ENCODE data around the gene RPP14. TPM values are rescaled to one million over a fixed set of nuclear protein-coding genes. Genes with fewer than 3 reads are reported as not detected.
A peak's percentile ranks its signal among the peaks of the same experiment; 100 is the strongest.

The RPP14 gene
- total RNA-seq, 1 donor from 2014 or later = 17.7 TPM

DNA sequence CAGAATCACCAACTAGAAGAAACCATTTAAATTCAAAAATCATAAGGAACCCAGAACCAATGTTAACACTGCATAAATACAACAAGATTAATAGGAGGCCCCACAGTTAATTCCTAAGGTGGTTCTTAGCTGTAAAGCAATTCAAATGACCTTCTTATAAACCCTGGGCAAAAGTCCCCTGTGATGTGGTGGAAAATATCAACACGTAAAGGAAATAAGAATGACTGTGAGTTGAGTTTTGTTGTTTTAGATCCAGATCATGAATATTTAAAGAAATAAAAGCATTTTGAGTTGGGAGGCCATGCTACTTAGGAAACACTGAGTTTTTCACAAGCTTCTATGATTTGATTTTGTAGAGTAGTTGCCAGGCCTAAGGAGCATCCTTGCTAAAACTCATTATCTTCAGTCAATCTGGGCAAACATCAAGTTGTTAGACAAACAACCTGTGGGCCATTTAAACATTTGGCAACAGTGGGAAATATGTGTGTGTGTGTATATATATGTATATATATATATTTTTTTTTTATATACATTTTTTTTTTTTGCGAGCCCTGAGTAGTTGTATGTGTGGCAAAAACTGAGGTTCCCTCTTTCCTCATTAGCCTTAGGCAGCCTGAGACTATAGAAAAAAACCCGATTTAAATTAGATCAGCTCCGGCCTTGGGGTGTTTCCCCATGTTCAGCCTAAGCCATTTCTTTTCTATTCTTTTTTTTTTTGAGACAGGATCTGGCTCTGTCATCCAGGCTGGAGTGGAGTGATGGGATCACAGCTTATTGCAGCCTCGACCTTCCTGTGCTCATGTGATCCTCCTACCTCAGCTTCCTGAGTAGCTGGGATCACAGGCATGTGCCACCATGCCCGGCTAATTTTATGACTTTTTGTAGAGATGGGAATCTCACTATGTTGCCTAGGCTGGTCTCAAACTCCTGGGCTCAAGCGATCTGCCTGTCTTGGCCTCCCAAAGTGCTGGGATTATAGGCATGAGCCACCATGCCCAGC, 18.6 kb downstream of the RPP14 start:
- Mint-ChIP-seq H3K4me1 (peaks cover 38% of the 10 kb centered on the region), H3K4me3 (peak overlapping the region; percentile 48)
- intact Hi-C loops (cut with micrococcal nuclease) = loop anchor here (1.0 to 5.0 kb wide), 4 partner anchors 8 to 308 kb away; partner anchors contain the start of genes KCTD6 and PXK

DNA sequence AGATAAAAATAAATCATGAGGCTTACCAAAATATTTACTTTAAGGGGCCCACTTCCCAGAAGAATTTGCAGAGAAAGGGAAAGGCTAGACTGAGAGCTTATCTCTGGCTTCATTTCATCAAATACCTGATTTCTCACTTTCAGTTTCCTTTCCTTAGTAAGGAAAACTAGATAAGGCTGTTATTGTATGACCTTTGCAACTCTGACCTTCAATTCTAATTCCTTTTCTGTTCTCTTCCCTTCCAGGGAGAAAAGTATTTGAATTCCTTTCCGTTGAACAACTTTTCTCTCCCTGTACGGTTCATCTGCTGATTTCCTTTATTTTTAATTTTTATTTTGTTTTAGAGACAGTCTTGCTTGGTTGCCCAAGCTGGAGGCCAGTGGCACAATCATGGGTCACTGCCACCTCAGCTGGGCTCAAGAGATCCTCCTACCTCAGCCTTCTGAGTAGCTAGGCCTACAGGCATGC, 19.5 kb downstream of the RPP14 start:
- intact Hi-C loops (cut with micrococcal nuclease) = loop anchor here (2.0 kb wide), 1 partner anchor 167 kb away; the partner anchor contains the start of gene KCTD6
- ChIA-PET POLR2A (interaction anchor here (0.5 to 3.3 kb wide), 7 partner anchors 8 to 77 kb away, joined by 3 to 16 read pairs (median 8); no protein-coding TSS in a partner anchor), CTCF (interaction anchor here (0.7 to 2.1 kb wide), 3 partner anchors 20 to 304 kb away, joined by 3 to 7 read pairs (median 3); partner anchors contain the start of genes HTD2, KCTD6 and RPP14)
- no peak for DNase-seq
- H3K36me3 Mint-ChIP-seq (ENCODE audit: low read depth) = peaks cover 1% of the 10 kb centered on the region
- peaks cover 38% of the 10 kb centered on the region for H3K4me1 Mint-ChIP-seq
- peak overlapping the region; percentile 73 for H3K27ac Mint-ChIP-seq
- no peaks in the 10 kb centered on the region for H3K9me3 Mint-ChIP-seq
- TF ChIP-seq, protein P1, sequence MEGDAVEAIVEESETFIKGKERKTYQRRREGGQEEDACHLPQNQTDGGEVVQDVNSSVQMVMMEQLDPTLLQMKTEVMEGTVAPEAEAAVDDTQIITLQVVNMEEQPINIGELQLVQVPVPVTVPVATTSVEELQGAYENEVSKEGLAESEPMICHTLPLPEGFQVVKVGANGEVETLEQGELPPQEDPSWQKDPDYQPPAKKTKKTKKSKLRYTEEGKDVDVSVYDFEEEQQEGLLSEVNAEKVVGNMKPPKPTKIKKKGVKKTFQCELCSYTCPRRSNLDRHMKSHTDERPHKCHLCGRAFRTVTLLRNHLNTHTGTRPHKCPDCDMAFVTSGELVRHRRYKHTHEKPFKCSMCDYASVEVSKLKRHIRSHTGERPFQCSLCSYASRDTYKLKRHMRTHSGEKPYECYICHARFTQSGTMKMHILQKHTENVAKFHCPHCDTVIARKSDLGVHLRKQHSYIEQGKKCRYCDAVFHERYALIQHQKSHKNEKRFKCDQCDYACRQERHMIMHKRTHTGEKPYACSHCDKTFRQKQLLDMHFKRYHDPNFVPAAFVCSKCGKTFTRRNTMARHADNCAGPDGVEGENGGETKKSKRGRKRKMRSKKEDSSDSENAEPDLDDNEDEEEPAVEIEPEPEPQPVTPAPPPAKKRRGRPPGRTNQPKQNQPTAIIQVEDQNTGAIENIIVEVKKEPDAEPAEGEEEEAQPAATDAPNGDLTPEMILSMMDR (IDR thresholded peaks at IDR 0.05) = no peak
- no peak for ATAC-seq (ENCODE audit: low read depth)
- no peaks in the 10 kb centered on the region for H3K27me3 Mint-ChIP-seq
- H3K4me3 Mint-ChIP-seq = no peak overlapping the region

More for the DNA sequence above, 18.6 kb downstream of the RPP14 start:
- POLR2A ChIA-PET = interaction anchor here (0.5 to 3.3 kb wide), 11 partner anchors 9 to 167 kb away, joined by 3 to 16 read pairs (median 4); no protein-coding TSS in a partner anchor
- Mint-ChIP-seq H3K27me3 (no peaks in the 10 kb centered on the region), H3K9me3 (no peaks in the 10 kb centered on the region), H3K27ac (peak overlapping the region; percentile 73), H3K36me3 (ENCODE audit: low read depth) (peaks cover 5% of the 10 kb centered on the region)
- DNase-seq = no peak
- TF ChIP-seq, protein P1 (IDR thresholded peaks at IDR 0.05) = no peak
- CTCF ChIA-PET = interaction anchor here (0.7 to 2.1 kb wide), 6 partner anchors 19 to 305 kb away, joined by 3 to 7 read pairs (median 3); partner anchors contain the start of genes HTD2 and RPP14
- peak; percentile 47 for ATAC-seq (ENCODE audit: low read depth)

DNA sequence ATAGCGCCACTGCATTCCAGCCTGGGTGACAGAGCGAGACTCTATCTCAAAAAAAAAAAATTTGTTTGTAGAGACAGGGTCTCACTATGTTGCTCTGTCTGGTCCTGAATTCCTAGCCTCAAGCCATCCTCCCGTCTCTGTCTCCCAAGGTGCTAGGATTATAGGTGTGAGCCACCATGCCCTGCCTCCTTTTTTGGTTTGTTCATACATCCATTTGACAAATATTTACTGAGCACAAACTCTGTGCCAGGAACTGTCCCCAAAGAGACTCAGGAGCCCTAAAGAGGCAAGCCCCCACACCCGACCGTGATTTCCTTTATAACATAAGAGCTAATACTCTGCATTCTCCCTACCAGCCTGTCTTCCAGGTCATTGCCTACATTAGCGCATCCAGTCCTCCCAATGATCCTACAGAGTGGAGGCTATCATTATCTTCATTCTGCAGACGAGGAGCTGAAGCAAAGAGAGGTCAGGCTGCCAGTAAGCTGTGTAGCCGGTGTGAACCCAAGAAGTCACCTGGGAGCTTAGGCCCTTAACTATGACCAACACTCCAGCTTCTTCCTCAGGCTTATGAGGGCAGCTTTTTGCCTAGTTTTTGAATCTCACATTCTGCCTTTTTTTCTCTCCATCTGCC, 20.3 kb downstream of the RPP14 start:
- Mint-ChIP-seq H3K9me3 (no peaks in the 10 kb centered on the region), H3K27ac (no peak overlapping the region), H3K4me3 (no peak overlapping the region), H3K36me3 (ENCODE audit: low read depth) (no peaks in the 10 kb centered on the region), H3K27me3 (no peaks in the 10 kb centered on the region), H3K4me1 (peaks cover 33% of the 10 kb centered on the region)
- ATAC-seq (ENCODE audit: low read depth) (no peak), DNase-seq (no peak)
- POLR2A ChIA-PET = interaction anchor here (0.6 to 3.3 kb wide), 3 partner anchors 9 to 30 kb away, joined by 3 to 16 read pairs (median 7); no protein-coding TSS in a partner anchor
- TF ChIP-seq, protein P1 (IDR thresholded peaks at IDR 0.05) = no peak
- CTCF ChIA-PET = interaction anchor here (0.7 to 2.1 kb wide), 6 partner anchors 9 to 304 kb away, joined by 3 to 7 read pairs (median 3); partner anchors contain the start of genes HTD2, KCTD6 and RPP14
- intact Hi-C loops (cut with micrococcal nuclease) = no loop called here

DNA sequence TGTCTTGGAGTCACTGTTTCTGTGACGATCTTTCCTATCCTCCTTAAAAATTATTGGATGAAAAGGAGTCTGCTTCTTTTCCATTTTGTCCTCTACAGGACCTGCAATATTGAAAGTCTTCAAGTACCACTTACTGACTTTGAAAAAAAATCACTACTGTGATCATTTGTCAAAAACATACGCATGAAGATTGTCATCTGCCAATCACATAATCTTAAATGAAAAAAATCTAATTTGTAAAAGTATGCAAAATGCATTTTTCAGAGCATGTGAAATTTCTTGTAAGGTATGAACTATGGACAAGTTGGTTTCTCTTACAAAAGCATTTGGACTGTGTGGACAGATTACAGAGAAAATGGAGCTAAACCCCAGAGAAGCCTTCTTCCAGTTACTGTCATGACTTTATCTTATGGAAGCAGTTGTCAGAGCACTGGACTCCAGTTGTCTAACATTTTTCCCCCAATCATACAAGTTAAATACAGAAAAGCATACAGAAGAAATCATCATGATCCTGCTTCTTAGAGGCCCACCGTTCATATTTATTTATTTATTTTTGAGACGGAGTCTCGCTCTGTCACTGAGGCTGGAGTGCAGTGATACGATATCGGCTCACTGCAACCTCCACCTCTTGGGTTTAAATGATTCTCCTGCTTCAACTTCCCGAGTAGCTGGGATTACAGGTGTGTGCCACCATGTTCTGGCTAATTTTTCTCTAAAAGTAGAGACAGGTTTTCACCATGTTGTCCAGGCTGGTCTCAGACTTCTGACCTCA, 23.3 kb downstream of the RPP14 start:
- intact Hi-C loops (cut with micrococcal nuclease) = no loop called here
- CTCF ChIA-PET = no interaction called here
- H3K9me3 Mint-ChIP-seq = no peaks in the 10 kb centered on the region

More for the DNA sequence above, 23.3 kb downstream of the RPP14 start:
- no peak for ATAC-seq (ENCODE audit: low read depth)
- no peaks in the 10 kb centered on the region for H3K27me3 Mint-ChIP-seq
- no peak overlapping the region for H3K4me3 Mint-ChIP-seq
- POLR2A ChIA-PET = no interaction called here
- peaks cover 6% of the 10 kb centered on the region for H3K36me3 Mint-ChIP-seq (ENCODE audit: low read depth)
- TF ChIP-seq, protein P1 (IDR thresholded peaks at IDR 0.05) = no peak
- DNase-seq = no peak
- peaks cover 37% of the 10 kb centered on the region for H3K4me1 Mint-ChIP-seq
- no peak overlapping the region for H3K27ac Mint-ChIP-seq

Data from activated B cell treated with CpG ODN at 0.5 μM for 24 hours (primary cell).